Calu3 (cell line): ENCODE measurements around the gene POLDIP3. TPM values are rescaled to one million over a fixed set of nuclear protein-coding genes. Genes with fewer than 3 reads are reported as not detected.
"Not testable (repeated sequence)": the region's sequence is repeated elsewhere in the genome, so short reads cannot be mapped to it uniquely, and the experiment has no call there.

Source experiments
- BruUV-seq: library from RNA; stranded (reverse); fragments of 400-500 nt; replicated peaks from 2 replicates; lab custom pipeline; 2021; lab: Mats Ljungman, UMichigan
- CTCF ChIA-PET: fragments of 300-600 bp; sonication (Branson Sonifier 250); formaldehyde crosslinking; loops from one replicate; lab custom pipeline; 2022; ENCODE audit warnings: antibody characterized with exemption; lab: Charles Lee
- DNase-seq: peaks from one replicate; pipeline ENCODE4 v3.0.0; 2022
- H3K27ac Mint-ChIP-seq: one replicate; pipeline ENCODE4 v1.8.0; 2022; ENCODE audit warnings: mixed read lengths; ENCODE audit not compliant: unreplicated experiment
- H3K27me3 Mint-ChIP-seq: one replicate; pipeline ENCODE4 v1.8.0; 2022; ENCODE audit warnings: mixed read lengths; ENCODE audit not compliant: unreplicated experiment
- H3K36me3 Mint-ChIP-seq: one replicate; pipeline ENCODE4 v1.8.0; 2022; ENCODE audit warnings: mild to moderate bottlenecking, moderate library complexity, mixed read lengths; ENCODE audit not compliant: insufficient read depth, unreplicated experiment
- H3K4me1 Mint-ChIP-seq: one replicate; pipeline ENCODE4 v1.8.0; 2022; ENCODE audit warnings: mild to moderate bottlenecking, low read depth, mixed read lengths; ENCODE audit not compliant: unreplicated experiment
- H3K4me3 Mint-ChIP-seq: one replicate; pipeline ENCODE4 v1.8.0; 2022; ENCODE audit warnings: mild to moderate bottlenecking, low read depth, moderate library complexity, mixed read lengths; ENCODE audit not compliant: unreplicated experiment
- H3K9me3 Mint-ChIP-seq: one replicate; pipeline ENCODE4 v1.8.0; 2022; ENCODE audit warnings: low read depth, mixed read lengths; ENCODE audit not compliant: unreplicated experiment
- intact Hi-C: fragments of 100-400 bp; cut with micrococcal nuclease; formaldehyde crosslinking; loops from one replicate; pipeline ENCODE4 v1.10.0; 2022; ENCODE audit not compliant: unreplicated experiment
- total RNA-seq: library from RNA; stranded (reverse); gene quantifications from 2 replicates; pipeline ENCODE4 v1.2.3, GENCODE V29; 2022
- TF ChIP-seq, protein P1 (sequence below): fragments of 200-600 bp; IDR thresholded peaks from one replicate; pipeline ENCODE4 v1.8.0; 2022; ENCODE audit warnings: antibody characterized with exemption; ENCODE audit not compliant: unreplicated experiment

Gene POLDIP3
- total RNA-seq, 1 experiment from 2014 or later: 60.1 TPM

DNA sequence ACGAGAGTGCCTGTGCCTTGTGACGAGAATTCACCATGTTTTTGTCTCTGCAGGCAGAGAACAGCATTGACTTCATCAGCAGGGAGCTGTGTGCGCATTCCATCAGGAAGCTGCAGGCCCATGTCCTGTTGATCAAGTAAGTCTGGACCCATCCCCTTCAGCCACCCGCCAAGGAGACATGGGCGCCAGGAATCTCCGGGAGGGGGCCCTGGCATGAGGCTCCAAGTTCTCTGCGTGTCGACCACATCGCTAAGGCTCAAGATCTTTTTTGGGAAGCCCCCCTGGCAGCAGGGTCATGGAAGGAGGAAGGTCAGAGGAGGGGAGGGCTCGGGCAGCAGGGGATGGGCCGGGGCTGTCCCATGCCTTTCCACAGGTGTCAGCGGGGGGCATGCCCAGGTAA, 43.6 kb downstream of the POLDIP3 start:
- BruUV-seq, intact Hi-C loops: not testable (repeated sequence)

DNA sequence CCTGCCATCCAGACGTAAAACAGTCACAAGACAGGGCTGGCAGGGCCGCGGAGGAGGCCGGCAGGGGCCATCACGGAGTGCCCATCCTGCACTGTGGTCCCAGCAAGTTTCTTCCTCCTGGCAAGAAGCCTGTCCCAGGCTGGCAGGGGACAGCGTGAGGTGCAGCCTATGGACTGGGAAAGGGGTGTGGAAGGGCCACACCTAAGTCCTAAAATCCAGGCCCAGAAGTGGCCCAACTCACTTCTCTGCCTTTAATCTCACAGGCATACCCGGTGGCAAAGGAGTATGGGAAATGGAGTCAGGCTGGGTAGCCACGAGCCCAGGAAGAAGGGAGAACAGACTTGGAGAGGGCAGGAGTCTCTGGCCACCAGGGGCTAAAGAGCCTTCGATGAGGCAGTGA, 44.1 kb downstream of the POLDIP3 start:
- intact Hi-C loops, BruUV-seq, H3K27me3 Mint-ChIP-seq, H3K9me3 Mint-ChIP-seq, H3K4me3 Mint-ChIP-seq, DNase-seq, CTCF ChIA-PET, H3K27ac Mint-ChIP-seq, H3K4me1 Mint-ChIP-seq: not testable (repeated sequence)
- H3K36me3 Mint-ChIP-seq: peaks cover 45% of the 10 kb centered on the region

More for the DNA sequence above, 43.6 kb downstream of the POLDIP3 start:
- DNase-seq, H3K4me1 Mint-ChIP-seq, H3K9me3 Mint-ChIP-seq, H3K4me3 Mint-ChIP-seq, H3K27me3 Mint-ChIP-seq, CTCF ChIA-PET, H3K27ac Mint-ChIP-seq: not testable (repeated sequence)
- H3K36me3 Mint-ChIP-seq: peaks cover 44% of the 10 kb centered on the region

DNA sequence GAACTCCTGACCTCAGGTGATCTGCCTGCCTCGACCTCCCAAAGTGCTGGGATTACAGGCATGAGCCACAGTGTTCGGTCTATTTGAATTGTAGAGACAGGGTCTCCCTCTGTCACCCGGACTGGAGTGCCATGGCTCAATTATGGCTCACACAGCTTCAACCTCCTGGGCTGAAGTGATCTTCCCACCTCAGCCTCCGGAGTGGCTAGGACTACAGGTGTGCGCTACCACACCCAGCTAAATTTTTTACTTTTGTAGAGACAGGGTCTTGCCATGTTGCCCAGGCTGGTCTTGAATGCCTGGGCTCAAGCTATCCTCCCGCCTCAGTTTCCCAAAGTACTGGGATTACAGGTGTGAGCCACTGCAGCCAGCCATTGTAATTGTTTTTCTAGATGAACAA, 46.7 kb downstream of the POLDIP3 start:
- peaks cover 47% of the 10 kb centered on the region for H3K36me3 Mint-ChIP-seq
- CTCF ChIA-PET, BruUV-seq, intact Hi-C loops, H3K4me1 Mint-ChIP-seq, H3K4me3 Mint-ChIP-seq, H3K27me3 Mint-ChIP-seq, H3K9me3 Mint-ChIP-seq, DNase-seq, H3K27ac Mint-ChIP-seq: not testable (repeated sequence)

DNA sequence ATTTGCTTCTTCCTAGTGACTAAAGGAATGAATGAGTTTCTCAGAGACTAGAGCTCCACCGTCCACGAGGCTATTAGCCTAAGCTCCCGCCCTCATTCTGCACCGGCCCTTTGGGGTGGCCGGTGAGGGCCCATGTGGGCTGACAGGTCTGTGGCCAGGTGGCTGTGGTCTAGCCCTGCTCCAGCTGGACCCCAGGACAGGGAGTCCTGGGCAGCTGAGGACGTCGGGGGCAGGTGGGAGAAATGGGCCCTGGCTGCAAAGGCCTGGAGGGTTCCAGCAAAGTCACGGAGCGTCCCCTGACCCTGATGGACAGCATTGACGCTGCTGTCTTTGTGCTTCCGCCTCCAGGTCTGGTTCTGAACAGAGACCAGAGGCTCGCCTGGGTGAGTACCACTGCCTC, 48.7 kb downstream of the POLDIP3 start:
- TF ChIP-seq, protein P1, sequence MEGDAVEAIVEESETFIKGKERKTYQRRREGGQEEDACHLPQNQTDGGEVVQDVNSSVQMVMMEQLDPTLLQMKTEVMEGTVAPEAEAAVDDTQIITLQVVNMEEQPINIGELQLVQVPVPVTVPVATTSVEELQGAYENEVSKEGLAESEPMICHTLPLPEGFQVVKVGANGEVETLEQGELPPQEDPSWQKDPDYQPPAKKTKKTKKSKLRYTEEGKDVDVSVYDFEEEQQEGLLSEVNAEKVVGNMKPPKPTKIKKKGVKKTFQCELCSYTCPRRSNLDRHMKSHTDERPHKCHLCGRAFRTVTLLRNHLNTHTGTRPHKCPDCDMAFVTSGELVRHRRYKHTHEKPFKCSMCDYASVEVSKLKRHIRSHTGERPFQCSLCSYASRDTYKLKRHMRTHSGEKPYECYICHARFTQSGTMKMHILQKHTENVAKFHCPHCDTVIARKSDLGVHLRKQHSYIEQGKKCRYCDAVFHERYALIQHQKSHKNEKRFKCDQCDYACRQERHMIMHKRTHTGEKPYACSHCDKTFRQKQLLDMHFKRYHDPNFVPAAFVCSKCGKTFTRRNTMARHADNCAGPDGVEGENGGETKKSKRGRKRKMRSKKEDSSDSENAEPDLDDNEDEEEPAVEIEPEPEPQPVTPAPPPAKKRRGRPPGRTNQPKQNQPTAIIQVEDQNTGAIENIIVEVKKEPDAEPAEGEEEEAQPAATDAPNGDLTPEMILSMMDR: no peak
- no peaks in the 10 kb centered on the region for H3K27me3 Mint-ChIP-seq
- no peaks in the 10 kb centered on the region for H3K9me3 Mint-ChIP-seq
- BruUV-seq: no TSS peak
- no peaks in the 10 kb centered on the region for H3K4me1 Mint-ChIP-seq
- intact Hi-C loops: no loop called here
- CTCF ChIA-PET: no interaction called here
- no peak overlapping the region for H3K27ac Mint-ChIP-seq
- H3K4me3 Mint-ChIP-seq: no peak overlapping the region
- DNase-seq: no peak
- peaks cover 36% of the 10 kb centered on the region for H3K36me3 Mint-ChIP-seq

DNA sequence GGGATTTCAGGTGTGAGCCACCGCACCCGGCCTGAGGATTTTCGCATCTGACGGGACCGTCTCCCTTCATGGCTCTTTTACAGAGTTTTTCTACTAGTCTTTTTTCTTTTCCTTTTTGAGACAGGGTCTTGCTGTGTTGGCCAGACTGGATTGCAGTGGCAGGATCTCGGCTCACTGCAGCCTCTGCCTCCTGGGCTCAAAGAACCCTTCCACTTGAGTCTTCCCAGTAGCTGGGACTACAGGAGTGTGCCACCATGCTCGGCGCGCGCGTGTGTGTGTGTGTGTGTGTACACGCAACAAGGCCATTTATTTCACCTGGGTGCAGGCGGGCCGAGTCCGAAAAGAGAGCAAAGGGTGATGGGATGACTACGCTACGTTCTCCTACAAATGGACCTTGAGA, 50.0 kb downstream of the POLDIP3 start:
- CTCF ChIA-PET: no interaction called here
- TF ChIP-seq, protein P1: no peak
- no peaks in the 10 kb centered on the region for H3K4me1 Mint-ChIP-seq
- H3K4me3 Mint-ChIP-seq: no peak overlapping the region
- no TSS peak for BruUV-seq
- H3K36me3 Mint-ChIP-seq: peaks cover 30% of the 10 kb centered on the region
- no peak overlapping the region for H3K27ac Mint-ChIP-seq
- intact Hi-C loops: no loop called here
- no peaks in the 10 kb centered on the region for H3K9me3 Mint-ChIP-seq
- no peaks in the 10 kb centered on the region for H3K27me3 Mint-ChIP-seq
- no peak for DNase-seq

DNA sequence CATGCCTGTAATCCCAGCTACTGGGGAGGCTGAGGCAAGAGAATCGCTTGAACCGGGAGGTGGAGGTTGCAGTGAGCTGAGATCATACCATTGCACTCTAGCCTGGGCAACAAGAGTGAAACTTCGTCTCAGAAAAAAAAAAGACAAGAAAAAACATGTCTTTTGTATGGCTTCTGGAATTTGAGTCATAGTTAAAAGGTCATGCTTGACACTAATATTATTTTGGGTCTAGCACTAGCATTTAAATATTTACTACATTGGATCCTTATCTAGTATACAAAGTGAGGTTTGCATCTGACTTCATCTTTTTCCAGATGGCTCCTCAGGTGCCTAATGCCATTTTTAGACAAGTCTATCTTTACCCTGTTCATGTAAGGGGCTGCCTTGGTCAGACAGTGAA, 50.7 kb downstream of the POLDIP3 start:
- BruUV-seq, intact Hi-C loops, DNase-seq, H3K9me3 Mint-ChIP-seq, H3K27ac Mint-ChIP-seq, H3K4me3 Mint-ChIP-seq, H3K4me1 Mint-ChIP-seq, CTCF ChIA-PET, H3K27me3 Mint-ChIP-seq: not testable (repeated sequence)
- H3K36me3 Mint-ChIP-seq: peaks cover 28% of the 10 kb centered on the region
